Stimulated activated CD4-positive, alpha-beta T cell treated with anti-CD3 and anti-CD28 coated beads, Interleukin-15, amount 100 ng/mL, for 48 hours (primary cell): ENCODE measurements around the gene RAB40B.

Experiments used
- DNase-seq, 2 donors: peaks; one replicate each; pipeline ENCODE4 v3.0.0-alpha.2; 2020; ENCODE audit warnings: low read depth in 2 of 2

The RAB40B gene

GRCh38 chr17:82649501-82650261, 48.8 kb downstream of the RAB40B start:
- no peak for DNase-seq

- no peak for DNase-seq
These were observed 49.7 kb downstream of the RAB40B start for GRCh38 chr17:82648742-82649331.

GRCh38 chr17:82648165-82648668, 50.3 kb downstream of the RAB40B start, which contains the start of gene WDR45B:
Gene WDR45B, minus strand, starts transcription at chr17:82648444. Its CDS starts 104 bp downstream, at chr17:82648340.
- peak; percentile 84 to 85 for DNase-seq

- DNase-seq = peak; percentile 10 to 24
These were observed 50.8 kb downstream of the RAB40B start for GRCh38 chr17:82647593-82648164.

- DNase-seq = no peak
These were observed 53.0 kb downstream of the RAB40B start for GRCh38 chr17:82645516-82645915.

- no peak for DNase-seq
These were observed 54.4 kb downstream of the RAB40B start for GRCh38 chr17:82644148-82644547.

GRCh38 chr17:82642022-82642421, 56.5 kb downstream of the RAB40B start:
- DNase-seq = no peak

- DNase-seq = no peak
These were observed 58.5 kb downstream of the RAB40B start for GRCh38 chr17:82640036-82640435.

- DNase-seq = no peak
These were observed 58.9 kb downstream of the RAB40B start for GRCh38 chr17:82639628-82640027.

- DNase-seq = no peak
These were observed 60.2 kb downstream of the RAB40B start for GRCh38 chr17:82638183-82638773.

GRCh38 chr17:82636626-82637598, 61.6 kb downstream of the RAB40B start:
- DNase-seq = no peak

- no peak for DNase-seq
These were observed 65.2 kb downstream of the RAB40B start for GRCh38 chr17:82633343-82633742.

GRCh38 chr17:82632451-82632850, 66.0 kb downstream of the RAB40B start:
- DNase-seq = no peak

GRCh38 chr17:82631544-82631943, 67.0 kb downstream of the RAB40B start:
- no peak for DNase-seq

- DNase-seq = no peak
These were observed 68.3 kb downstream of the RAB40B start for GRCh38 chr17:82630212-82630611.

- DNase-seq = no peak
These were observed 68.8 kb downstream of the RAB40B start for GRCh38 chr17:82629748-82630147.

GRCh38 chr17:82627405-82627804, 71.1 kb downstream of the RAB40B start:
- no peak for DNase-seq

- DNase-seq = no peak
These were observed 74.8 kb downstream of the RAB40B start for GRCh38 chr17:82623707-82624106.

- DNase-seq = no peak
These were observed 78.9 kb downstream of the RAB40B start for GRCh38 chr17:82619641-82620040.

- no peak for DNase-seq
These were observed 79.3 kb downstream of the RAB40B start for GRCh38 chr17:82619211-82619610.

- DNase-seq = no peak
These were observed 82.3 kb downstream of the RAB40B start for GRCh38 chr17:82616021-82616711.
